ENCODE measurements around the gene ZNF611.
"Not testable (repeated sequence)": the region's sequence is repeated elsewhere in the genome, so short reads cannot be mapped to it uniquely, and the experiment has no call there.

ZNF611 gene

DNA sequence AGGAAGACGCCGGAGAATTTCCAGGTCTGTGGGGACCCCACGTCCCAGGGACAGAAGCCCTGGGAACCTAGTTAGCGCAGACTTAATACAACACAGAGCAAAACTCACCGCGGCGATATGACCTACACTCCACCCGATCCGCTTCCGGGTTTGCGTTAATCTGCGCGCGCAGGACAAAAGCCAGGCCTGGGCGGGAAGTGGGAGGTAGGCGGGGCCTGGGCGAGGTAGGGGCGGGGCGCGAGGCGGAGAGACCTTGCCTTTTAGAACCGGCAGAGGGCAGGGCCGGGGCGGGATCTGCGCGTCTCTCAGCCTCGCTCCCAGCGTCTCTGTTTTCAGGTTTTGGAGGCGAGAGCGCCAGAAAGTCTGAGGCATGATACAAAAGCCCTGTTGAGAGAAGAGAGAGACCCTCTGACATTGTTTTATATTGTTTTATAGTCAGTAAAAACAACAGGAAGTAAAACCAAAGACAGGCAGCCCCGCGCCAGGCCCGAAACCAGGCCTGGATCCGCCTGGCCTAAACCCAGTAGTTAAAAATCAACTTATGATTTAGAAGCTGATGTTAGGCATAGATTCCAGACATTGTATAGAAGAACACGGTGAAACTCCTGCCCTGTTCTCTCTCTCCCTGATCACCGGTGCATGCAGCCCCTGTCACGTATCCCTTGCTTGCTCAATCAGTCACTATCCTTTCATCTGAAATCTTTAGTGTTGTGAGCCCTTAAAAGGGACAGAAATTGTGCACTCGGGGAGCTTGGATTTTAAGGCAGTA is at the start of gene ZNF611:
Gene ZNF611 (minus strand): TSS at position 152 of the 769 bp plus-strand sequence. CDS start 19,150 bp downstream, outside the sequence.
- peak; percentile 98 for DNase-seq

- not testable (repeated sequence) for DNase-seq
Observed at GRCh38 chr19:52782864-52783263, 48.0 kb upstream of the ZNF611 start.

DNA sequence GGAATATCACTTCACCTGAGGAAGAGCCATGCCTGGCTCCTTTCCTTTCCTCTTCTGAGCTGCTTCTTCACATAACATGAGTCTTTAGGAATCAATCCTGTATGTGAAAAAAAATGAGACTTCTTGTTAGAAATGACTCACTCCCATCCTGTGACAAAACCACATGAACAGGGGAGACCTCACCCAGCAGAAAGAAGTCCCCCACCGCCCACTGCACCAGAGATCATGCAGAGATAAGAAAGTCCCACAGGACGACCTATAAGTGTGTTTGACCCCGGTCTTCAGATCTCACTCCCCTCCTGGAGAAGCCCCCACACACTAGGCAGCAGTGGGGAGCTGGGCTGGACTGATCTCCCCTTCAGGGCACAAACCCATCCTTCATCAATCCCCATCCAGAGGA is 44.0 kb upstream of the ZNF611 start:
- no peak for DNase-seq

DNA sequence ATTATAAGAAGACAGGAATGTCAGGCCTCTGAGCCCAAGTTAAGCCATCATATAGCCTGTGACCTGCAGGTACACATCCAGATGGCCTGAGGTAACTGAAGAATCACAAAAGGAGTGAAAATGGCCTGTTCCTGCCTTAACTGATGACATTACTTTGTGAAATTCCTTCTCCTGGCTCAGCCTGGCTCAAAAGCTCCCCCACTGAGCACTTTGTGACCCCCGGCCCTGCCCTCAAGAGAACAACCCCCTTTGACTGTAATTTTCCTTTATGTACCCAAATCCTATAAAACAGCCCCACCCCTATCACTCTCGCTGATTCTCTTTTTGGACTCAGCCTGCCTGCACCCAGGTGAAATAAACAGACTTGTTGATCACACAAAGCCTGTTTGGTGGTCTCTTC is 21.6 kb upstream of the ZNF611 start:
- not testable (repeated sequence) for DNase-seq

DNA sequence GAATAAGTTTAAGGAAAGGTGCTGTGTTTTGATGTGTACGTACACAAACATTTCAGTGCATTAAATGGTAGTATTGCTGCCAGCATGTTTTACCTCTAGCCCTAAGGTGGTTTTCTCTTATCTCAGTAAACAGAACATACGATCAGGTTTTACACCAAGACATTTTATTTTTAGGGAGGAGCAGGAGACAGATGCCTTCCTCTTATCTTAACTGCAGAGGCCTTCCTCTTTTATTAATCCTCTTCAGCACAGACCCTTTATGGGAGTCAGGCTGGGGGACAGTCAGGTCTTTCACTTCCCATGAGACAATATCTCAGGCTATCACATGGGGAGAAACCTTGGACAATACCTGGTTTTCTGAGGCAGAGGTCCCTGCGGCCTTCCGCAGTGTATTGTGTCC is 14.9 kb upstream of the ZNF611 start:
- no peak for DNase-seq

DNA sequence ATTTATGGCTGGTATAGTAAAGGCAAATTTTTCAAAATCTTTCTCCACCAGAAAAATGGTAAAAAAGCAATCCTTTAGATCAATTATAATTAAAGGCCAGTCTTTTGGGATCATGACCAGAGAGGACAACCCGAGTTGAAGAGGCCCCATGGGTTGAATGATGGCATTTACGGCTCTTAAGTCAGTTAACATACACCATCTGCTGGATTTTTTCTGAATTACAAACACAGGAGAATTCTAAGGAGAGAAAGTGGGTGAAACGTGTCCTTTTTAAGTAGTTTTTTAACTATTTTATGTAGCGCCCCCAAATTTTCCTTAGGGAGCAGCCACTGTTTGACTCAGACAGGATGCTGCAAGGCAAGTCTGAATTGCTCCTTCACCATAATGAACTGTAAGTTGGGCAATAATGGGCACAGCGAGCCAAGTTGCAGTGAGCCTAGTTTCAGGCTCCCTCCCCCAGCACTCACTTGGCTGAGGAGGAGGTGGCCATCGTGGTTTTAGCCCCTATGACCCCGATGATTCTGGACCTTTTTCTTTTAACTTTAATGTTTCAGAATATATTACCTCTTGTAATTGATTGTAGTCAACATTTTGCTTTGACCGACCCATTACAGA is 13.6 kb upstream of the ZNF611 start:
- DNase-seq: peak; percentile 30

- DNase-seq: peak; percentile 38
Observed at GRCh38 chr19:52745919-52746318, 11.1 kb upstream of the ZNF611 start.

DNA sequence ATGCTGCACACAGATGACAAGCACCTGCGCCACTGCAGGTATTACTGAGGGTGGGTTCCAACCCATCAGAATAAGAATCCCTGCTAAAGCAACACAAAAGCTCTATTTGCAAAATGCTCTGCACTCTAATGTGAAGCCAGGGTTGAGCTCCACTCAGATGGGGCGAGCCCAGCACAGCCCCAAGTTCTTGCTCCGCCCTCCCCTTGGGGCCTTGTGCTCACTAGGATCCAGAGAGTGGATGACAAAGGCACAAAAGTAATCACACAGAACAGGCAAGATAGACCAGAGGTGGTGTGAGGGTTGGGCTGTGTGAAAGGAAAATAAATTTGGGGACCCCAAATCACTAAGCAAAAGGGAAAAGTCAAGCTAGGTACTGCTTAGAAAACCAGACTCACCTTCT is 8.2 kb upstream of the ZNF611 start:
- no peak for DNase-seq

DNA sequence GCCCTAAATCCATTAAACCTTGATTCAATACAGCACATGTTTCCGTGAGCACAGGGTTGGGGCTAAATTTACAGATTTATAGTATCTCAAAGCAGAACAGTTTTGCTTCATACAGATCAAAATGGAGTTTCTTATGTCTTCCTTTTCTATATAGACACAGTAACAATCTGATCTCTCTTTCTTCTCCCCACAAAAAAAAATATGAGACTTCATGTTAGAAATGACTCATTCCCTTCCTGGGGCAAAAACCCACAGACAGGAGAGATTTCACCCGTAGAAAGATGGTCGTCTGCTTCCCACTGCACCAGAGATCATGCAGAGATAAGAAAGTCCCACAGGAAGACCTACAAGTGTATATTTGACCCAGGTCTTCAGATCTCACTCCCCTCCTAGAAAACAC is 7.7 kb upstream of the ZNF611 start:
- DNase-seq: no peak

GRCh38 chr19:52741951-52742485 is 7.2 kb upstream of the ZNF611 start:
- DNase-seq: no peak

GRCh38 chr19:52741371-52741770 is 6.5 kb upstream of the ZNF611 start:
- DNase-seq: not testable (repeated sequence)

DNA sequence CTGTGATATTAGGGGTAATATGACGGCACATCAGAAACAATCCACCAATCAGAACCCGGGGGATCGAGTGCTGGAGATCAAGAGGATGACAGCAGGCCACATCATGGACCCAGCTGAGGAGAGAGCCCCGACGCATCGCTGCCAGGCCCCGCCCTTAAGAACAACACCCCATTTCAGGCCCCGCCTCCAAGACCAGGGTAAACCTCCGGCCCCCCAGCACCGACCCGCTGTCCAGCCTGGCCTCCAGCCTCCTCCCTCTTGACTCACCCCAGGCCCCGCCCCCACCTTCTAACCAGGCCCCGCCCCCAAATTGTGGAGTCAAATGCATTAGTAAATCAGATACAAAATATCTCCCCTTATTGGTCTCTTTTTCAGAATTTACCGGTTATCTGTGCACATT is 4.7 kb upstream of the ZNF611 start:
- no peak for DNase-seq

- DNase-seq: peak; percentile 10
Observed at GRCh38 chr19:52735734-52736133, 890 bp upstream of the ZNF611 start.

DNA sequence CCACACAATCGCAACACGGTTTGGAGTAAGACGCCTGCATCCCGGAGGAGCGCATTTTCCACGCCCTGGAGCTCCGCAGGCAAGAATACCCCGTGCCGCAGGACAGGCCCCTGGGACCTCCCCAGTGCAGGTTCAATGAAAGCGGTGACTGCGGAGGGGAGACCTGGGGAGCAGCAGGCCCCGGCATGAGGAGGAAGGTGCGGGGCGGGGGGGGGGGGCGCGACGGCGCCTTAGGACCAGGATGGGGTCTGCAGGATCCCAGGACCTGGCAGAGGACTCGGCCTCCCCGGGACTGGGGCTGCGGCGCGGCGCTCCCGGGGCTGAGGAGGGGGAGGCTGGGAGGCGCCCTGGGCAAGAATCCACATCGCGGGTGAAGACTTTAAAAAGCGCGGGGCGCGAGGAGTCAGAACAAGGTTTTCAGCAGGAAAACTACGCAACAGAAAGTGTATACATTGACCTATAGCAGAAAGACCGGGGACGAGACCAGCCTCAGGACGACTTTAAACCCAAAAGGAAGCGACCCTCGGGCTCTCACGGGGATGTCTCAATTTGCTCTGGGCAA is 432 bp downstream of the ZNF611 start:
- no peak for DNase-seq

GRCh38 chr19:52726051-52726450 is 8.8 kb downstream of the ZNF611 start:
- not testable (repeated sequence) for DNase-seq

- no peak for DNase-seq
Observed at GRCh38 chr19:52725528-52725961, 9.3 kb downstream of the ZNF611 start.

GRCh38 chr19:52724701-52725514 is 9.9 kb downstream of the ZNF611 start:
- no peak for DNase-seq

- not testable (repeated sequence) for DNase-seq
Observed at GRCh38 chr19:52723907-52724598, 10.8 kb downstream of the ZNF611 start.

- no peak for DNase-seq
Observed at GRCh38 chr19:52722062-52723003, 12.5 kb downstream of the ZNF611 start.

- not testable (repeated sequence) for DNase-seq
Observed at GRCh38 chr19:52720541-52720940, 14.3 kb downstream of the ZNF611 start.

DNA sequence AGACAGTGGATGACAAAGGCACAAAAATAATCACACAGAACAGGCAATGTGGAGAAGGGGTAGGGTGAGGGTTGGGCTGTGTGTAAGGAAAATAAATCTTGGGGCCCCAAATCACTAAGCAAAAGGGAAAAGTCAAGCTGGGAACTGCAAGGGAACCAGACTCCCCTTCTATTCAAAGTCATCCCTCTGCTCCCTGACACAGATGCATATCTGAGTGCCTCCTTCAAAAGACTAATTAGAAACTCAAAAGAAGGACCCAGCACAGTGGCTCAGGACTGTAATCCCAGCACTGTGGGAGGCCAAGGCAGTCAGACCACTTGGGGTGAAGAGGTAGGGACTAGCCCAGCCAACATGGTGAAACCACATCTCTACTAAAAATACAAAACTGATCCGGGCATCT is 18.3 kb downstream of the ZNF611 start:
- DNase-seq: no peak

Measured in NCI-H1105 (cell line).